HPDE6-E6E7 (cell line): Measurements from ENCODE around the gene CCDC178.
A peak's percentile ranks its signal among the peaks of the same experiment; 100 is the strongest.

Source experiments
- DNase-seq: peaks from one replicate; pipeline ENCODE4 v3.0.0; 2011; ENCODE audit warnings: missing footprints; ENCODE audit errors: extremely low spot score

Gene CCDC178

DNA sequence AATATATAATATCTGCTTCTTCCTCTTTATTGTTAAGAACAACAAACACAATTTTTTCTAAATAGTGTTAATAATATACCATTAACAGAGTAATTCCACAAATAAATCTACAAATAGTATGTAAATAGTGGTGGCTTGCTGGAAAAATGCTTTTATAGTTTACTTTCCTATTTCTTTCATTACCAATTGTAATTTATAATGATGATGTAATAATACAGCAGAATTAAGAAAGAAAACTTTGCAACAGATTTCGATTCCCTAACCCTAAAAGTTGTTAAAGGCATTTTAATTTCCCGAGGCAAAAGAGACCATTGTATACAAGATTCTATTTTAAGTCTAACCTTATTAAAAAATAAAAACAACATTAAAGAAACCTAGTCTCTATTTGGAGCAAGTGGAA, 307.9 kb downstream of the CCDC178 start:
- DNase-seq = no peak

DNA sequence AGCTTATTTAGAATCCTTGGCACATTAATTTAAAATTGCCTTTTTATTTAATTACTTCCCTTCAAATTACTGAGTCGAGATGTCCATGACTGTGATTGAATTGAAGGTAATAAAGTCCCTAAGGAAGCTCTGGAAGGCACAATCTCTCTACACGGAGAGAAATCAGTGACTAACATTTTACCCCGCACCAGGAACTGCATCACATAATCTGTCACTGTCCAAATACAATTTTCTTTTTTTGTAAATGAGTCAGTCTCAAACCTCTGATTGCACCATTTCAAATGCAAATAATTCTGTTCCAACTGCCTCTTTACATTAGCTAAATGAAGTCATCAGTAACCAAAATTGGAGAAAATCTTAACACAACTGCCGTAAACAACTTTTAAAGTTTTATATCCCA, 311.9 kb downstream of the CCDC178 start:
- no peak for DNase-seq

DNA sequence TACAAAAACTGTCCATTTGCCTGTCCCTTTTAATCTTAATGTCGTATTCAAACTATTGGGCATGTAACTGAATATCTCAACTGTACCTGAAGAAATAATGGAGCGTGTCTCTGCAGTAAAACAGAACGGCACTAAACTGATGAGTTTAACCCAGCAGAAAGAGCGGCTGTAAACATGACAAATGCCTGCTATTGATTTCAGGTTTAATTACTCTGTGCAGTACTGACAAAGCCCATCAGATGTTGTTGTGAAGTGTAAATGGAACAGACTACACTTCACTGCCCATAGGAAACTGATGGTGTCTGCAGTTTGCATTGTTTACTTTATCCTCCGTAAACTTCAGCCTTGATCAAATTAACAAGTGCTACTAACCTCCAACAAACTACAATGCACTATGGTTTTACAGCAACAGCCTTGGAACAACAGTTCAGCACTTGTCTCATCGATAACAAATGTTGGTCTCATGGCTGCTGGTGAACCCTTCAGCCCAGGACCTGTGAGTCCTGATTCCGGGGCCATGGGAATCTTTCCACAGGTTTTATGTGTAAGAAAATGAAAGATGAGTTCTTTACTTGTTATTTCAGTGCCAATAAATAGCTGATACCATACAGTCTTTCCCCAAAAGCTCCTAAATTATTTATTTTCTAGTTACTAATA, 316.5 kb downstream of the CCDC178 start:
- DNase-seq = no peak

DNA sequence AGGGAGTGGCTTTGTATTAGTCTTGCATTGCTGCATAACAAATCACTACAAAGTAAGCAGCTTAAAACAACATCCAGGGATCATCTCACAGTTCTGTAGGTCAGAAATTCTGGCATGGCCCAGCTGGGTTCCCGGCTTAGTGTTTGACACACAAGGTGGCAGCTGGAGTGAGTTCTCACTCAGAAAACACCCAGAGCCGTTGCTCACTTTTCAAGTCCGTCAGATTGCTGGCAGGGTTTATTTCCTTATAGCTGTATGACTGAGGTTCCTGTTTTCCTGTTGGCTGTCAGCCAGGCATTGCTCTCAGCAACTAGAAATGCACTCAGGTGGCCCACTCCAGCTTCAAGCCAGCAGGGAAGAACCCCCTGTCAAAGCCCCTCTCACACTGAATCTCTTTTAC, 324.1 kb downstream of the CCDC178 start:
- peak; percentile 31 for DNase-seq

DNA sequence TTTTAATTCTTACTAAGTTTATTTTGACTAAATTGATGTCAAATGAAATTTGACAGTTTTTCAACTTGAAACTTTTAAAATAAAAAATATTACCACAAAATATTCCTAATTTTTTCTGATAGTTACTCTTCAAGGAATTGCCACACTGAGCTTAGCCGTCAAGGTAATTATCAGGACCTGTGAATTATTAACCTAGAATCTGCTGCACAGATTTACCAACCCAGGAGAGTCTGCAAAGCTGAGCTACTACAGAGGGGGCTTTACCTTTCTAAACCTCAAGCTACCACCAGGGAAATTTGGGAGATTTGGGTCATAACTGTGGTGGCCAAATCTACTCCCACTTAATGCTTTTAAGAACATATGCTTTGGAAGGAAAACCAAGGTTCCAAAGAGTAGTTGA, 324.6 kb downstream of the CCDC178 start:
- no peak for DNase-seq

DNA sequence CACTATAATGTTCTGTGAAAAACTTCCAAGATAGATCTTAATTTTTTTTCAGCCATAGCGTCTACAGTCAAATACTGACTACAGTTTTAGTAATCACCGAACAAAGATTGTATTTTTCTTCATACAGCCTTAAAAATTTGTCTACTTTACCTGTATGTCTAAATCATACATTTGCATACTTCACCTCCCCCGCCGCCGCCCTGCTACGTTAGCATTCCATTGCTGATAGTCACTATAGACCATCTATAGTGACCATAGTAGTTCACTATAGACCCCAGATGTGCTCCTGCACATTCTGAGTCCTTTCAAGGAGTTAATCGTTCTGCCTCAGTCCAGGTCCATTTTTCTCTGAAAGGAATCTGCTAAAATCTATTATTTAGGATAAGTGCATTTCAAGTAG, 325.0 kb downstream of the CCDC178 start:
- no peak for DNase-seq

DNA sequence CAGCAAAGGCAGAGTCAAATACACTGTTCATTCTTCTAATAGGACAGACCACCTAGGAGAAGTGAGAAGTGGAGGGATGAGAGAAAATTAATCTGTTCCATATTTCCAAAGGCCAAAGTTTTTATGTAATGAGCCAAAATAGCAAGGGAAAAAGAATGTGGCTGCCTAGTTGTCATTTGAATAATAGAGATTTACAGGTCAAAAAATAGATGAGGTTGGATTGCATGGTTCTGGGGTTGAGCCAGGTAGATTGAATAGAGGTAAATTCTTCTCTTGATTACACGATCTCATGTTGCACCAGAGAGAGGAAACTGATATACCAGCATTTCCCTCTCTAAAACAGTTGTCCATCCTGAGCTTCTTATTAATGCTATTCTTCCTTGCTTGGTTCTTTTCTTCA, 325.8 kb downstream of the CCDC178 start:
- no peak for DNase-seq

DNA sequence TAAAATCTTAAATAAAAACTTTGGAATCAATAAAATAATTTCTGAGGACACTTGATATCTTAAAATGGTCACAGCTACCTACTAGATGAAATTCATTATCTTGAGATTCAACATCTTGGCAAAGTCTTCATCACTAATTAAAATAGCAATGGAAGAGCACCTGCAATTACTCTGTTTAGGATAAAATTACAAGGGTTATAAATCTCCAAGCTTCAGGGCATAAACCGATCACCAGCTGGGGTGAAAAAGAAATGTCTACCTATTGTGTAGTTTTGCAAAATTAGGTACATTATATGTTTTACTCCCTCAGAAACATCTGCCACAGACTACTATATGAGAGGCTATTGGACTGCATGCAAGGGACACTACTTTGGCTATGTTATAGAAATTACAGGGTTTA, 327.1 kb downstream of the CCDC178 start:
- no peak for DNase-seq

DNA sequence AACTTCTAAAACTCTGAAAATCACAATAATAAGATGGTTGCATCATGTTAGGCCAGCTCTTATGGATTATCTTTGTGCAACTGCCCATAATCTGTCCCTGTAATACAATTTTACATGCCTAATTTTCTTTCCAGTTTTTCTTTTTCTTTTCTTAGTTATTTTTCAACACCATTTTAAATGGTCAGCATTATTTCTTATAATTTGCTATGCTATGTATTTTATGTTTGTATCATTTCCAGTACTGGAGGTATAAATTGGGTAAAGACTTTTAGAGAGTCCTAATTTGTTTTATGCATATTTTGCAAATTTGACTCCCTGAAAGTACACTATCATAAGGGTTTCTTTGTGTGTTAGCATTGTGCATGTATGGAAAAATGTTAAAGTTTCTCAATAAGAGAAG, 333.0 kb downstream of the CCDC178 start:
- no peak for DNase-seq

DNA sequence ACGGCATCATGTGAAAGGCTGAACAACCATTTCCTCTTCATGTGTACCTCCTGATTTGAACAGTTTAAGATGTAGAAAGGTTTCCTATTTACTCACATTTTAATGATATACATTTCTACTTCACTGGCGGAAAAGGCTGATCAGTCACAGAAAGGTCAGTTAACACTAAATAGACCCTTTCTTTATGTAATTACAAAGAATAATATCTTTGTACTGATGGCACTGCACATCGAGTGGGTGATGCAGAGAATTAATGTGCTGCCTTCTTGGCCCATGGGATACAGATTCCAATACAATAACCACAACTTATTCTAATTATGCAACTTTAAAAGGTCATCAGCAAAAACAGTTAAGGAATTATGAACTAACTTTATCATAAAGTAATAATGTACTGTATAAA, 339.2 kb downstream of the CCDC178 start:
- no peak for DNase-seq

DNA sequence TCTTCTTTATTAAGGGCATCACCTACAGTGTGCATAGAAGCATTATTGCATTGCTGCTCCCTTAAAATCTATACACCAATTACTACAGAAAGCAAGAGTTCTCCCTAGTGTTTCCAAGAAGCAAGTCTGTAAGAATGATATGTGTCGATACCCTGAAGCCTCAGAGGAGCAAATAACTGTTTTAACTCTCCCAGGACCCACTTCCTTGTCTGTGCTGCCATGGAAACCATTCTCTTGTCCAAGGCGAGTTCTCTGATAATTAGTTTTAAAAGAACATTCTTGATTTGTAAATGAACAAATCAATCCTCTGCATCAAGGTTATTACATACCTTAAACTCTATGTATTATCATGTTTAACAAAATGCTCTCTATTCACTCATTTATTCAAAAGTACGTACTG, 340.9 kb downstream of the CCDC178 start:
- no peak for DNase-seq

DNA sequence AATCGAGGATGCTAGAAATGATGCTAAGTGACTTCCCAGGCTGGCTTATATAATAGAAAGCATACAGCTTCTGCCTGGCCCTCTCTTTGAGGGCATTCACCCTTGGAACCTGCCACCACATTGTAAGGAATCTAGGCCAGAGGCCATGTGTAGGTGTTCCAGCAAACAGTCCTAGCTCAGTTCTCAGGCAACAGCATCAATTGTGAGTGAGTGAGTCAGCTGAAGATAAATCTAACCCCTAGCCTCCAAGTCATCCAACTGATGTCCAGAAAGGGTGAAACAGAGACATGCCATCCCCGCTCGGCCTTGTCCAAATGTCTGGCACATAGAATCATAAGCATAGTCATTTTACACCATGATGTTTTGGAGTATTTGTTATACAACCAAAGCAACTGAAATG, 343.4 kb downstream of the CCDC178 start:
- DNase-seq = no peak

DNA sequence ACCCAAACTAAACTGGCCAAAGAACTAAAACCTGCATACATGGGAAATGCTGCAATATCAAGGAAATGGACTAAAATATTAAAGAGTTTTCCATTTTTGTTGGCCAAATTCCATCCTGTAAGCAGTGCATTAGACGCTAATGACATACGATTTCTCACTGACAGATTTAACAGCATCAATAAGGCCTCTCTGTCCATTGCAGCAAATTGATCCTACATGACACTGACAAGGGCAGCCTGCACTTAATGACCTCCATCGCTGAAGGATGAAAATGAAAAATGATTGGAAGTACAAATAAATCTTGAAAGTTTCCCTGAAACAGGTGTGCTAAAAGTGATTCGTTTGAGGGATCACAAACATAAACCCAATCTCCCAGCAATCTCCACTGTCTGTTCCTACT, 350.1 kb downstream of the CCDC178 start:
- DNase-seq = no peak

DNA sequence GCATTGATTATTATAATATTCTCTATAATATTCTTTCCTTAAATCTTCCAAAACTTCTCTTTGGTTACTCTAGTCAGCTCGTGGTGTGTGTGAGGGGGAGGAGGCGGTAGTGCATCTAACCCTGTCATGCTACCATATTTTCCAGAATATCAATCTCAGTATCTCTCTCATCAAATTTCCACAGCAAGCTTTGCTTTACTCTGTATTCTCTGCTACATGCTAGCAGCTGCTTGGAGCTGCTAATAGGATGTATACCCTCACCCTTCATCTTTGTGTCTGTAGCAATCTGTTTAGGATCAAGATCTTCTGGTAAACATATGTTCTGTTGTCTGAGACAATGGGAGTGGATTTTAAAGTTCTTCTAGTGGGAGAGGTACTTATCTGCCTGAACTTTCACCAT, 363.9 kb downstream of the CCDC178 start:
- DNase-seq = no peak

DNA sequence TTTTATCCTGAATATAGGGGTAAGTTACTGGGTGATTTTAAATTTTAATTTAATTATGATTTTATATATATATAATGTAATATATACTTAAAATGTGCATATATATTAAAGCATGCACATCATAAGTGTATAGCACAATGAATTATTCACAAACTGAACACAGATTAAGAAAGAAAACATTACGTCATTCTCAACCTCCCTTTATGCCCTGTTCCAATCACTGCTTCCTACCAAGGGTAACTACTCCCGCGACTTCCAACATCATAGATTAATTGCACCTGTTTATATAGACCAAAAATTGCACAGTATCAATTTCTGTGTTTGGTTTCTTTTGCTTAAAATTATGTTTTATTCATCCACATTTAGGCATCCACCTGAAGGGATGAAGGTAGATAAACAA, 366.4 kb downstream of the CCDC178 start:
- DNase-seq = no peak

DNA sequence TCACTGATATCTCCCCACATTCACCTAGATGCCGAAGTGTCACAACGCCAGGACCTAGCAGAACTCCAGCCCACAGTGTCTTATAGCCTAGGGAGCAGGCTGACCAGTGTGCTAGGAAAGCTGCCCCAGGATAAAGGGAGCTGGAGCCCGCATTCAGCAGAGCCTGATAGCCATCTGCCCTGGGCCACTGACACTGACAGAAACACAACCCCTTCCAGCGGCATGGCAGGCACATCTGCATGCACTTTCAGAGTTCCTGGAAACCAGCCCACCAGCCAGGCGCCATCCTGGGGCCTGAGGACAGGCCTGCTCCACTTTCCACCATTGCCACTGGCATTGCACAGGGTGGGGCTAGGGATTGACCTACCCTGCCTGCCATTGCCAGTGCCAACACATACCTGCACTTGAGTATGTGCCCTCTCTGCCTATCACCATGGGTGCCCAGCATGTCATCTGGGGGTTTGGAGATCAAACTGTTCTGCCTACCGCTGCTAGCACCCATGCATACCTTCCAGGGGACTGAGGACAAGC, 377.6 kb downstream of the CCDC178 start:
- DNase-seq = no peak

DNA sequence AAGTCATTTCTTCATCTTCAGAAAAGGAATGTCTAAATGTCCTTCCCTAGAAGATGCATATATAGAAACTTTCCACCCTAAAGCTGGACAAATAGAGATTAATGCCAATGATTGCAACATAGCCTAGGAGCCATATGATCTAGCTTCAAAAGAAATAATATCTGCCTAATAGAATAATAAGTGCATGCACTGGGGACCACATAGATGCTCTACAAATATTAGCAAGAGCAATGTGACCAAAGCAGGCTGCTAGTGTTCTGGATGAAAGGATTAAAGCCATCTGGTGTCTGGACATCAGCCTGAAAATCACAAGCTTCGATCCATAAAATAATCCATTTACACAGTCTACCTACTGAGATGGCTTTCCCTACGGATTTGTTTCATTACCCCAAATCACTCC, 387.6 kb downstream of the CCDC178 start:
- no peak for DNase-seq

DNA sequence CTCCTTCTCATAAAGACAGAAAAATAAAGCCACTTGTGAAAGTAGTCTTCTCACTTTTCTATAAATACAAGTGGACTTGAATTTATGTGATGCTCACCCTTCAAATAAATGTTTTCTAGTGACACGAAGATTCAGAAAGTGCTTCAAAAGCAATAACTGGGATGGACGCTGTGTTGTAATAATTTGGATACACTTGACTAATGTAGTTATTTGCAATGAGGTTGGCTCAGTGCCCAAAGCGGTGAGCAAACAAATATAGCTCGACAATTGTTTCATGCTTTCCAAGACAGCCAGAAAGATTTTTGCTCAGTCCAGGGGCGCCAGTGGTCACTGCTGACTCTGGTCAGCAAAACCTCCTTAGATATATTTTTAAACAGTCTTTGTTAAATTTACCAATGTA, 389.1 kb downstream of the CCDC178 start:
- no peak for DNase-seq

DNA sequence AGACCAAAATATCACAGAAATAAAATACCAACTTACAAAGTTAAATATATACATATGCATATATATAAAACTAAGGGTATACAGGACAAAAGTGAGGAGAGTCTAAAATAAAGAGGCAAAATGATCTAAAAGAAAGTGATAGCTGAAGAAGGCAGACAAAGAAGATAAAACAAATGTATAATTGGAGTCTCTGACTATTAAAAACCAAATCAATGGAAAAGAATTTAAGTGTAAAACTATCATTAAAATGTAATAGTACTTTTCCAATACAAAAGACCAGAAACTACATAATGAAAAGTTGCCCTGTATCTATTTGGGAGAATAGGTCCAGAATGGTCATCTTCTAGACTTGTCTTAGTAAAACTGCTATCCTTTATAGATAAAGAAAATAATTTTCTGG, 400.3 kb downstream of the CCDC178 start:
- DNase-seq = no peak

DNA sequence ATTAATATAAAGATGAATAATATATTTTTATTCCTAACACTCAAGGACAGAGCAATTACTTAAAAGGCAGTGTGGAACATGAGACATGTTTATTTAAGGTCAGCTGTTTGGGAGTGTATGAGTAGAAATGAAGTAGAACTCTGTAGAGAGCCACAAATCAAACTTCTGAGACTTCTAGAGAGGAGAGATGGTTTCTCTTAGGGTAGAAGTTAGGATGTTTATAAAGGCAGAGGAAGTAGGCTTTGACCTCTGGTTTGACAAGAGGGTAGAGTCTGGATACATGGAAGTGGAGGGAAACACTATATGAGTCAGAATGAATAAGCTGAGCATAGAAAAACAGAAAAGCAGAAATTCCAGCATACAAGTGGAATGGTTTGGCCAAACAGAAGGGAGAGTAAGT, 405.6 kb downstream of the CCDC178 start:
- DNase-seq = no peak

DNA sequence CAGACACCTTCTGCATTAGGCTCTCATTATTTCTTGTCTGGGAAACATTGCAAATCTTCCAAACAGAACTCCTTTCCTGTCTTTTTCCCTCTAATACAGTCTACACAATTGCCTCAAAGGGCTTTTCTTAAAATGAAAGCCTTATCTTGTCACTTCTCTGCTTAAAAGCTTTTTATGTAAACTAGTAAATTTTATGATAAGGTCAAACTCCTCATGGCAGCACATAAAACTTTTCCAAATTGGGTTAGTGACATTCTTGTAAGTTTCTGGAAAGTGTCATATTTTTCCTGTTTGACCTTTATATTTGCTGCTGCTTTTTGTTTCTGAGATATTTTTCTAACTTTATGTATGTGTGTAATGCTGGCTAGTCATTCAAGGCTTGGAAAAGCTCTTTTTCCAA, 406.3 kb downstream of the CCDC178 start:
- DNase-seq = no peak

DNA sequence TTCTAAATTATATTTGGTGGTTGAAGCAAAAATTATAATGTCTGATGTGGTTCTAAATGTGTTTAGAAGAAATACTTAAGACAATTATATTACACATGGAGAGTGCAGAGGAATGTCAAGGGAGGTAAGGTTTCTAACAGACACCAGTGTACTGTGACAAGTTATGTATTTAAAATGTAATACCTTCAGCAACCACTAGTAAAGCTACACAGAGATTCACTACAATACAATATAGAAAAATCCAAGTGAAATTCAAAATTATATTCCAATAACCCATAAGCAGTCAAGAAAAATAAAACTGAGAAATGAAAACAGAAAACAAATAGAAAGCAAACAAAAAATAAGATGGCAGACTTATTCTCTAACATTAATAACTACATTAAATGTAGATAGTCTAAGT, 418.2 kb downstream of the CCDC178 start:
- DNase-seq = no peak

DNA sequence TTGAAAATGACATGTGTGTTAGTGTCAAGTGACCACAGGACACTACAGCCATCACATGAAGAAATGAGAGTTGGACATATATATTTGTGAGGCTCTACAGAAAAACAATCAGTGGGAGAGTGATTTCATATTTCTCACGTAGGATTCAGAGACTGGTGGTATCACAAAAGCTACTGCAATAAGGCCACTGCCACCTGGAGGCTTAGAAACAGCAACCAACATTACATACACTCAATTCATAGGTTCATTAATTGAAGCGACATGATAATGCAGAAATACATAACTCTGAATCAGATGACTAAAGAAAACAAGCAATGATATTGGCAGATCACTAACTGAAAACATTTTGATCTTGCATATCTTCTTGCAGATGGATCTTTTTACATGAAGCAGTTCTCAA, 419.6 kb downstream of the CCDC178 start:
- DNase-seq = no peak

DNA sequence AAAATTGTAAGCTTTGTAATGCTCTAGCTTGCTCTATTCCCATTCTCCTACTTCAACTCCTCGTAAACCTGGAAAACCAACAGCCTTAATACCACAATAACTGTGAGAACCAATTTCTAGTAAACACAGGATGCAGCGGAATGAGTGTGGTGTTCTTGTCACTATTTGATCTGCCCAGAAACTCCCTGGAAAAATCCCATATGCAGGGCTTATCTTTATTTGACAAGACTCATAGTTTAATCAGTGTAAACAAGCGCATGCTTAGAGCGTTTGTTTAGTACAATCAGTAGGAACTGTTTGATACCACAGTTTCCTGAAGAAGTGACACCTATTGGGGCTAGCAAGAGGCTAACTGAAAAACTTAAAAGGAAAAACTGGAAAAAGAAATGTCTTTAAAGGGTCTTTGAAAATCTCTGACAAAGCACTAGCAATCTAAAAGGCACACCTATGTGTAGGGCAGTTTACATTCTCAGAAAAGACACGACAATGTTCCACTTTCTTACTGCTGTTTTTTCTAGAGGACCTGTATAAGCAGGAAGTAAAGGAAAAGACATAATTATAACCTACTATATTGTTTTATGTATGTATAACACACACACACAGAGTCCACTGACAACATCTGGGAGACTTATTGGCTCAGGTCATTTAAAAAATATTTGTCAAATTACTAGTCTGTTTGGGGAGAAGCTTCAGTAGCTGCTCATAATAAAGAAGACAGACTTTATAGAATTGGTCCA, 426.3 kb downstream of the CCDC178 start:
- DNase-seq = no peak
